ENCODE data around the gene ARL14.

DNA sequence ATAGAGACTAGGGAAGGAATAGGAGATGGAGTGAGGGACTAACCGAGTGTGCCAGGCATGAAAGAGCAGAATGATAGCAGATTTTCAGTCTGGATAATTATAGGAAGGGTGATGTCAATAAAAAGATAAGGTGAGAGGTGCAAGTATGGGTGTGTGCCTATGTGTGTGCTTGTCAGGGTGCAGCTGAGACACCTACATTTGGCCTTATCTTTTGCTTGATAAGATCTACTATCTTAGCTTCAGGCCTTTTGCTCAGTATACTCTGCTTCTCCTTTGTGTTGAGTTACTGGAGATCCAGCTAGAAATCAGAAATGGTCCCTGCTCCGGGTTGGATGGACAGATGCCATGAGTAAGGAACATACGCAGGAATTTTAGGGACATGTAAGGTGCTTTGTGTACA is 17.4 kb downstream of the ARL14 start:
- TF ChIP-seq, protein P1, sequence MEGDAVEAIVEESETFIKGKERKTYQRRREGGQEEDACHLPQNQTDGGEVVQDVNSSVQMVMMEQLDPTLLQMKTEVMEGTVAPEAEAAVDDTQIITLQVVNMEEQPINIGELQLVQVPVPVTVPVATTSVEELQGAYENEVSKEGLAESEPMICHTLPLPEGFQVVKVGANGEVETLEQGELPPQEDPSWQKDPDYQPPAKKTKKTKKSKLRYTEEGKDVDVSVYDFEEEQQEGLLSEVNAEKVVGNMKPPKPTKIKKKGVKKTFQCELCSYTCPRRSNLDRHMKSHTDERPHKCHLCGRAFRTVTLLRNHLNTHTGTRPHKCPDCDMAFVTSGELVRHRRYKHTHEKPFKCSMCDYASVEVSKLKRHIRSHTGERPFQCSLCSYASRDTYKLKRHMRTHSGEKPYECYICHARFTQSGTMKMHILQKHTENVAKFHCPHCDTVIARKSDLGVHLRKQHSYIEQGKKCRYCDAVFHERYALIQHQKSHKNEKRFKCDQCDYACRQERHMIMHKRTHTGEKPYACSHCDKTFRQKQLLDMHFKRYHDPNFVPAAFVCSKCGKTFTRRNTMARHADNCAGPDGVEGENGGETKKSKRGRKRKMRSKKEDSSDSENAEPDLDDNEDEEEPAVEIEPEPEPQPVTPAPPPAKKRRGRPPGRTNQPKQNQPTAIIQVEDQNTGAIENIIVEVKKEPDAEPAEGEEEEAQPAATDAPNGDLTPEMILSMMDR (IDR thresholded peaks at IDR 0.05; ENCODE audit: borderline replicate concordance, extremely low read depth, low read length, poor library complexity, severe bottlenecking), result no peak
- TF ChIP-seq EZH2 (IDR thresholded peaks at IDR 0.05; ENCODE audit: borderline replicate concordance, low read depth, low read length, severe bottlenecking), result no peak
